Upper lobe of left lung (tissue), 4 donors: Measurements from ENCODE around the gene LRRC52.

Source experiments
- EP300 ChIP-seq, 4 donors: sonication (generic); formaldehyde crosslinking; IDR thresholded peaks; one replicate each; pipeline ENCODE4 v1.5.1; 2017; ENCODE audit warnings: antibody characterized with exemption in 4 of 4, control low read depth in 2 of 4
- POLR2A ChIP-seq, 4 donors: fragments of 450-650 bp; IDR thresholded peaks; one replicate each; pipeline ENCODE4 v1.5.1; 2016 to 2017; ENCODE audit warnings: antibody characterized with exemption in 4 of 4, mild to moderate bottlenecking in 2 of 4
- POLR2AphosphoS5 ChIP-seq, 2 donors: sonication (generic); formaldehyde crosslinking; IDR thresholded peaks; one replicate each; pipeline ENCODE4 v1.5.1; 2017; ENCODE audit warnings: antibody characterized with exemption in 2 of 2
- TF ChIP-seq, protein P1 (sequence below), 6 experiments: fragments of 450-650 bp in 4 of 6; fragments of 200-600 bp in 2 of 6; sonication (generic) in 2 of 6; IDR thresholded peaks; one replicate each; pipeline ENCODE4 v1.5.1; 2016 to 2019; ENCODE audit warnings: antibody characterized with exemption in 6 of 6

- TF ChIP-seq, protein P1, sequence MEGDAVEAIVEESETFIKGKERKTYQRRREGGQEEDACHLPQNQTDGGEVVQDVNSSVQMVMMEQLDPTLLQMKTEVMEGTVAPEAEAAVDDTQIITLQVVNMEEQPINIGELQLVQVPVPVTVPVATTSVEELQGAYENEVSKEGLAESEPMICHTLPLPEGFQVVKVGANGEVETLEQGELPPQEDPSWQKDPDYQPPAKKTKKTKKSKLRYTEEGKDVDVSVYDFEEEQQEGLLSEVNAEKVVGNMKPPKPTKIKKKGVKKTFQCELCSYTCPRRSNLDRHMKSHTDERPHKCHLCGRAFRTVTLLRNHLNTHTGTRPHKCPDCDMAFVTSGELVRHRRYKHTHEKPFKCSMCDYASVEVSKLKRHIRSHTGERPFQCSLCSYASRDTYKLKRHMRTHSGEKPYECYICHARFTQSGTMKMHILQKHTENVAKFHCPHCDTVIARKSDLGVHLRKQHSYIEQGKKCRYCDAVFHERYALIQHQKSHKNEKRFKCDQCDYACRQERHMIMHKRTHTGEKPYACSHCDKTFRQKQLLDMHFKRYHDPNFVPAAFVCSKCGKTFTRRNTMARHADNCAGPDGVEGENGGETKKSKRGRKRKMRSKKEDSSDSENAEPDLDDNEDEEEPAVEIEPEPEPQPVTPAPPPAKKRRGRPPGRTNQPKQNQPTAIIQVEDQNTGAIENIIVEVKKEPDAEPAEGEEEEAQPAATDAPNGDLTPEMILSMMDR (IDR thresholded peaks at IDR 0.05) = no peak
- TF ChIP-seq POLR2A (IDR thresholded peaks at IDR 0.05) = no peak
- TF ChIP-seq POLR2AphosphoS5 (IDR thresholded peaks at IDR 0.05) = no peak
- no peak for TF ChIP-seq EP300 (IDR thresholded peaks at IDR 0.05)
Observed at GRCh38 chr1:165576536-165576935, 32.7 kb downstream of the LRRC52 start.
